Hepatocyte (in vitro differentiated cells): ENCODE results near the gene PXMP4. TPM values are rescaled to one million over a fixed set of nuclear protein-coding genes. Genes with fewer than 3 reads are reported as not detected.

Source experiments
- DNase-seq: peaks from one replicate; pipeline ENCODE4 v3.0.0-alpha.2; 2016; ENCODE audit warnings: low spot score
- H2AFZ ChIP-seq: fragments of 200-600 bp; sonication (generic); 2 replicates; pipeline ENCODE4 v1.6.0; 2016; ENCODE audit warnings: antibody characterized with exemption, mild to moderate bottlenecking
- H3K27ac ChIP-seq: fragments of 200-600 bp; sonication (generic); 2 replicates; pipeline ENCODE4 v1.5.1; 2016; ENCODE audit warnings: mild to moderate bottlenecking
- H3K27me3 ChIP-seq: fragments of 200-600 bp; sonication (generic); 2 replicates; pipeline ENCODE4 v1.6.1; 2016
- H3K36me3 ChIP-seq: fragments of 200-600 bp; sonication (generic); replicated peaks from 2 replicates; pipeline ENCODE4 v1.5.1; 2016; ENCODE audit warnings: low read depth; ENCODE audit not compliant: insufficient read depth
- H3K4me1 ChIP-seq: fragments of 200-600 bp; sonication (generic); 2 replicates; pipeline ENCODE4 v1.5.1; 2016; ENCODE audit warnings: mild to moderate bottlenecking, moderate library complexity; ENCODE audit not compliant: insufficient read depth
- H3K4me2 ChIP-seq: fragments of 200-600 bp; sonication (generic); 2 replicates; pipeline ENCODE4 v1.6.0; 2016
- H3K4me3 ChIP-seq: fragments of 200-600 bp; sonication (generic); 2 replicates; pipeline ENCODE4 v1.5.1; 2016; ENCODE audit warnings: mild to moderate bottlenecking
- H3K79me2 ChIP-seq: fragments of 200-600 bp; sonication (generic); 2 replicates; pipeline ENCODE4 v1.6.0; 2017; ENCODE audit warnings: mild to moderate bottlenecking
- H3K9me2 ChIP-seq: fragments of 200-600 bp; sonication (generic); replicated peaks from 2 replicates; pipeline ENCODE4 v1.6.0; 2017; ENCODE audit warnings: mild to moderate bottlenecking; ENCODE audit not compliant: insufficient read depth
- H3K9me3 ChIP-seq: fragments of 200-600 bp; sonication (generic); 2 replicates; pipeline ENCODE4 v1.5.1; 2016; ENCODE audit warnings: low read depth, mild to moderate bottlenecking
- H4K20me1 ChIP-seq: fragments of 200-600 bp; sonication (generic); 2 replicates; pipeline ENCODE4 v1.6.0; 2016; ENCODE audit warnings: mild to moderate bottlenecking; ENCODE audit not compliant: insufficient read depth, poor library complexity, severe bottlenecking
- EZH2 ChIP-seq: fragments of 200-600 bp; sonication (generic); IDR thresholded peaks from 2 replicates; pipeline ENCODE4 v1.6.1; 2016; ENCODE audit warnings: antibody characterized with exemption, mild to moderate bottlenecking, borderline replicate concordance
- EZH2phosphoT487 ChIP-seq: fragments of 200-600 bp; sonication (generic); IDR thresholded peaks from one replicate; pipeline ENCODE4 v1.6.1; 2018; ENCODE audit warnings: antibody characterized with exemption, mild to moderate bottlenecking, low read depth, moderate library complexity; ENCODE audit not compliant: unreplicated experiment, severe bottlenecking
- WGBS: methylation state at CpG from one replicate; pipeline ENCODE4 v1.1.6; 2016; ENCODE audit warnings: low lambda C conversion rate; ENCODE audit errors: missing lambda C conversion rate; 5-methylcytosine and 5-hydroxymethylcytosine counted together
- polyA plus RNA-seq: library from polyadenylated mRNA; unstranded; fragments of >200 nt; fragmentation: Nextera tagmentation; extraction: Ambion mirVana; gene quantifications from 2 replicates; pipeline ENCODE4 v1.2.1, GENCODE V29; 2016
- total RNA-seq: library from RNA; depleted of rRNA; stranded (reverse); fragments of >200 nt; gene quantifications from 2 replicates; pipeline ENCODE4 v1.2.3, GENCODE V29; 2014
- TF ChIP-seq, protein P1 (sequence below): fragments of 200-600 bp; sonication (generic); IDR thresholded peaks from 2 replicates; pipeline ENCODE4 v1.5.1; 2016; ENCODE audit warnings: antibody characterized with exemption, mild to moderate bottlenecking; ENCODE audit not compliant: poor library complexity

The PXMP4 gene
- total and polyA plus RNA-seq, 2 experiments from 2014 or later, result 4.1 to 4.7 TPM

DNA sequence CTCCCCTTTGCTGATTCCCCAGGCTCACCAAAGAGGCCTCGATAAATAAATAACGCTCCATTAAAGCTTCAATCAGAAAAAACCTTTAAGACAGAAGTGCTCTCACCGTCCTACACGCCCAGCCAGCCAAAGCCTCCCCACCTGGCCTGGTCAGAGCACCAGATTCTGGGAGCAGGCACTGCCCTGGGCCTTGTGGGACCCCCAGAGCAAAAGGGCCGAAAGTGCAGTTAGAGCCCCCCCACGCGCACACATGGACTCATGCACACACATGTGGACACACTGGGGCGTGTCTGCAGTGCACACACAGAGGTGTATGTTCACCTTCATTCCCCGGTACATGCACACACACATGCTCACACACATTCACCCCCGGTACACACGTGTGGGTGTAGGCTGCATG is 44.0 kb downstream of the PXMP4 start:
- TF ChIP-seq EZH2 (no peak), EZH2phosphoT487 (no peak)
- TF ChIP-seq, protein P1, sequence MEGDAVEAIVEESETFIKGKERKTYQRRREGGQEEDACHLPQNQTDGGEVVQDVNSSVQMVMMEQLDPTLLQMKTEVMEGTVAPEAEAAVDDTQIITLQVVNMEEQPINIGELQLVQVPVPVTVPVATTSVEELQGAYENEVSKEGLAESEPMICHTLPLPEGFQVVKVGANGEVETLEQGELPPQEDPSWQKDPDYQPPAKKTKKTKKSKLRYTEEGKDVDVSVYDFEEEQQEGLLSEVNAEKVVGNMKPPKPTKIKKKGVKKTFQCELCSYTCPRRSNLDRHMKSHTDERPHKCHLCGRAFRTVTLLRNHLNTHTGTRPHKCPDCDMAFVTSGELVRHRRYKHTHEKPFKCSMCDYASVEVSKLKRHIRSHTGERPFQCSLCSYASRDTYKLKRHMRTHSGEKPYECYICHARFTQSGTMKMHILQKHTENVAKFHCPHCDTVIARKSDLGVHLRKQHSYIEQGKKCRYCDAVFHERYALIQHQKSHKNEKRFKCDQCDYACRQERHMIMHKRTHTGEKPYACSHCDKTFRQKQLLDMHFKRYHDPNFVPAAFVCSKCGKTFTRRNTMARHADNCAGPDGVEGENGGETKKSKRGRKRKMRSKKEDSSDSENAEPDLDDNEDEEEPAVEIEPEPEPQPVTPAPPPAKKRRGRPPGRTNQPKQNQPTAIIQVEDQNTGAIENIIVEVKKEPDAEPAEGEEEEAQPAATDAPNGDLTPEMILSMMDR, result no peak
- peak overlapping the region; percentile 88 for H3K27ac ChIP-seq

DNA sequence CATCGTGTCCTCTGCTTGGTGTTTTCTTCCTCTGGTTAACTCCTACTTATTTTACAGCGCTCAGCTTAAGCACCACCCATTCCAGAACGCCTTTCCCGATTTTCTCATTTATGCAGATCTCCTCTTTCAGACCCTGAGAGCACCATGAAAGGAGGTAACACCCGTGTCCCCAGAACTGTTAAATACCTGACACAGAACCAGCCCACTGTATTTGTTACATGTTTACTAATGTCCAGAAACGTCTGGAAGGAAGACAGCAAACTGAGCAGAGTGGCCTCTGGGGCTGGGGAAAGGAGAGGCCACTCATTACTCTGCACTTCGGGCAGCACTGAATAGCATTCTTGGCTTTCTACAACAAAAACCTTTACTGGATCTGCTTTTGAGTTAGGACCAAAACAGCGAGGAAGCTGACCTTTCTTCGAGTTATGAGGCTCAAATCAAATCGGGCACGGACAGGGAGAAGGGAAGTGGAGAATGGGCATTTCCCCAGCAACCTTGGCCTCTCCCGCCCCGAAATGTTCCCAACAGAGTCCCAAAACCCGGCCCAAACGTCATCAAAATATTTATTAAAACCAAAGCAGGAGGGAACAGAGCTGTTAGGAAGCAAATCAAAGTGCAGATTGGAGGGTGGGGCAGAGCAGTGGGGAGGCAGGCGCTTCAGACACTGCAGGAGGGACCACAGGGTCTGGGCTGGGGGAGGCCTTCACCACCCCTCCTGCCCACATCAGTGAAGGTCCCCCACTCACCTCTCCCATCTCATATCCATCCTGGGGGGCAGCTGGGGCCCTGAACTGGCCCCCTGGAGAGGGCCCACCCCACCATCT is 44.8 kb downstream of the PXMP4 start:
- Histone ChIP-seq H3K27ac (peak overlapping the region; percentile 88), H3K4me3 (no peak overlapping the region), H3K4me2 (peak overlapping the region; percentile 95), H3K9me2 (no peaks in the 10 kb centered on the region), H4K20me1 (no peaks in the 10 kb centered on the region), H3K9me3 (no peaks in the 10 kb centered on the region), H3K4me1 (peaks cover 32% of the 10 kb centered on the region), H2AFZ (peak overlapping the region; percentile 69), H3K79me2 (peaks cover 22% of the 10 kb centered on the region), H3K36me3 (no peaks in the 10 kb centered on the region), H3K27me3 (no peaks in the 10 kb centered on the region)
- DNase-seq, result no peak
- no peak for TF ChIP-seq EZH2phosphoT487
- TF ChIP-seq, protein P1, result no peak
- no peak for TF ChIP-seq EZH2
- 44% methylated on average over 16 of the region's 16 CpGs for WGBS

More for the DNA sequence above, 44.0 kb downstream of the PXMP4 start:
- 92% methylated on average over 11 of the region's 11 CpGs for WGBS
- H3K79me2 ChIP-seq, result peaks cover 22% of the 10 kb centered on the region
- H2AFZ ChIP-seq, result no peak overlapping the region
- peaks cover 32% of the 10 kb centered on the region for H3K4me1 ChIP-seq
- no peaks in the 10 kb centered on the region for H3K36me3 ChIP-seq
- H4K20me1 ChIP-seq, result no peaks in the 10 kb centered on the region
- no peak for DNase-seq
- no peaks in the 10 kb centered on the region for H3K9me3 ChIP-seq
- H3K4me2 ChIP-seq, result no peak overlapping the region
- no peak overlapping the region for H3K4me3 ChIP-seq
- no peaks in the 10 kb centered on the region for H3K27me3 ChIP-seq
- H3K9me2 ChIP-seq, result no peaks in the 10 kb centered on the region

DNA sequence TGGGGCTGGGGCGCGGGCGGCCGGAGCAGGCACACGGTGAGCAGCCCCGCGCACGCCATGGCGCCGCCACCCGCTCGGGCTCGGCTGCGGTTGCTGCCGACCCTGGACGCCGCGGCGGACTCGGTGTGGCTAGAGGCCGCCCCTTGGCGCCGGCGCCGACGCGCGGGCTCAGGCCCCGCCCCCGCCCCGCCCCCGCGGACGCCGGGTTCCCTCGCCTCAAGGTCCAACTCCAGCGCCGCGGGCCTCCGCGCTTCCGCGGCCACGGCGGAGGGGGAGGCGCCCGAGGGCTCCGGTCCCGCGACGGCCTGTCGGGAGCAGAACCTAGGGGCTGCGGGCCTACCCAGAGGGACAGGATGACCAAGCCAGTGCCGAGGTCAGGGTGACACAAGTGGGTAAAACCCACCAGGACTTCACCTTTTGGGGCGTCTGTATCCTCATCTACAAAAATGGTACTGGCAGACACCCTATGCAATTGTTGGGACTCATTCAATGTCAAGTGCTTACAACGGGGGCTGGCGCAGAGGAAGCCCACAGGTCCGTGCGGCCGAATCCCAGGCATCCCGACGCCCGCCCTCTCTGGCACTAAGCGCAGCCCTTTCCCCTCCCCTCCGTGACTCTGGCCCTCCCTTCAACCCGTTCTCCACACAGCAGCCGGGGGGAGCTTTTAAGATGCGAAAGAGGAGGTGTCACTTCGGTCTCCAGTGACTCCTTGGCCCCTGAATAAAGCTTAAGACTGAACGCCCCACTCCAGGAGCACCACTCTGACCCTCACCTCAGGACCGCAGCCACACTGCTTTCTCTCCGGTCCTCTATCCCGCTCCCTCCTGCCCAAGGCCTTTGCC is 45.6 kb downstream of the PXMP4 start, which contains the start of gene NECAB3:
NECAB3 (minus strand) TSS at position 135 of the 842 bp plus-strand sequence; CDS start at position 59, 76 bp downstream.
- no peaks in the 10 kb centered on the region for H3K36me3 ChIP-seq
- H3K27me3 ChIP-seq, result no peaks in the 10 kb centered on the region
- peak; percentile 96 for DNase-seq
- no peaks in the 10 kb centered on the region for H4K20me1 ChIP-seq
- WGBS, result 6% methylated on average over 40 of the region's 73 CpGs
- peak within 1 kb of the TSS; percentile 71 for H3K4me3 ChIP-seq
- no peaks in the 10 kb centered on the region for H3K9me2 ChIP-seq
- H3K9me3 ChIP-seq, result no peaks in the 10 kb centered on the region
- H2AFZ ChIP-seq, result peak within 1 kb of the TSS; percentile 74
- peak within 1 kb of the TSS; percentile 88 for H3K27ac ChIP-seq
- H3K79me2 ChIP-seq, result peaks cover 22% of the 10 kb centered on the region
- H3K4me1 ChIP-seq, result peaks cover 32% of the 10 kb centered on the region
- peak within 1 kb of the TSS; percentile 99 for H3K4me2 ChIP-seq
- TF ChIP-seq EZH2phosphoT487 (no peak), EZH2 (no peak)
- TF ChIP-seq, protein P1, result no peak
